Measurements from ENCODE around the gene GRAPL.
"Not testable (repeated sequence)": the region's sequence is repeated elsewhere in the genome, so short reads cannot be mapped to it uniquely, and the experiment has no call there.

Gene GRAPL

DNA sequence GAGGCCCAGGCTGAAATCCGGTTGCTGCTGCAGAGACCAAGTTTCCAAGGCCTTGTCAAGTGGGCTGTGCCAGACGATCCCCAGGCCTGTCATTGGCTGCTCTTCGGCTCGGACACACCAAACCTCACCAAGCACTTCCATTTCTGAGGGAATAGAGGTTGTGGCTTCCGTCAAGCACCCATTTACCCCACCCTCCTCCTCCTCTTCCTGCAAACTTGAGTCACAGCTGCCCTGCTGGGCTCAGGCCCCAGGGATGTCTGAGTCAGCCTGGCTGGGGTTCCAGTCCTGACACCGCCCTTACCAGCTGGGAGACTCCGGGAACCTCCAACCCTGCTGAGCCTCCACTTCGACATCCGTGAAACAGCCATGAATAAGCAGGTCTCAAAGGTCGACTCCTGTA lies 31.1 kb downstream of the GRAPL start:
- not testable (repeated sequence) for H3K4me1 Mint-ChIP-seq (ENCODE audit: low read depth); H3K4me3 Mint-ChIP-seq; H3K27me3 Mint-ChIP-seq; H3K27ac Mint-ChIP-seq; H3K9me3 Mint-ChIP-seq; H3K36me3 Mint-ChIP-seq (ENCODE audit: low read depth); DNase-seq

DNA sequence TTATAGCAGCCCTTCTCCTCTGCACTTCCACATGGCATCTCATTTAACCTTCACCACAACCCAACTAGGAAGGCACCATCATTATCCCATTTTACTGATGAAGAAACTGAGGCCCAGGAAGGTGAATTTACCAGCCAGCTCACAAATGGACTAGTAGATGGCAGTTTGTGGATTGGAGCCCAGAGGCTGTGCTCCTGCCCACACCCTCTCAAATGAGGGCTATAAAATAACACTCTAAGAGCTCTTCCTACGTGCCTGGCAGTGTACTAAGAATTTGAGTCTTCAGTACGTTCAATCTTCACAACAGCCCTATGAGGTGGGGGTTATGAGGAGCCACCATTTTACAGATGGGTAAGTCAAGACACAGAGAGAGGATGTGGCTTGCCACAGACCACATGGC lies 31.5 kb downstream of the GRAPL start:
- not testable (repeated sequence) for H3K4me3 Mint-ChIP-seq; H3K36me3 Mint-ChIP-seq (ENCODE audit: low read depth); DNase-seq; H3K9me3 Mint-ChIP-seq; H3K27ac Mint-ChIP-seq; H3K4me1 Mint-ChIP-seq (ENCODE audit: low read depth); H3K27me3 Mint-ChIP-seq

DNA sequence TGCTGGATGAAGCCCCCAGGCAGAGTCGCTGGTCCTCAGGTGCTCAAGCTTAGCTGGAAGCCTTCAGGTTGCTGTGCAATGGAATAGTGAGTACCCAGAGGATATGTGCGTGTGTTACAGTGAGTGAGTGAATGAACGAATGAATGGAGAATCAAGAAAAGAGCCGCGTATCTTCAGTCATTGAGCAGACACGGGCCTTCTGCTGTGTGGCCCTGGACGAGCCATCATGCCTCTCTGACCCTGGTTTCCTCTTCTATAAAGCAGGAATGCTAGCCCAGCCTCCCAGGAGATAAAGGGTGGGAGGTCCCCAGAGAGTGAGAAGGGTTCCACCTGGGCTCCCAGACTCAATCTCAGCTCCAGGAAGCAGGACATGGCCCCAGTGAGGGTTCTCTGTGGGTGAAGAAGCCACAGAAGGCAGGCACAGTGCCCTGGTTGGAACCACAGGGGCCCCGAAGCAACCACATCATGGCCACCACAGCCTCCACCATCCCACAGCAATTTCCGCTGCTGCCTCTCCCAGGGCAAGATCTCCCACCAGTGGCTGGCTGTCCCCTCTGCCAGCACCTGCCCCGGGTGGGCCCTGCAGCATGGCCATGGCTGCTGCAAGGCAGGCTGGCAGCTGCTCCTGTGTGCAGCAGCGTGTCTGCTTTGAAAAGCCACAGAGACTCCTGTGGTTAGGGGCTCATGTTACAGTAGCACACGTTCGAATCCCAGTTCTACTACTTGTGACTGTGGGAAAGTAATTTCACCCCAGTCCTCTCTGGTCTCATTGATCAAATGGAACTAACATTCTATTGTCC lies 34.1 kb downstream of the GRAPL start:
- DNase-seq; H3K9me3 Mint-ChIP-seq; H3K4me3 Mint-ChIP-seq; H3K27me3 Mint-ChIP-seq; H3K27ac Mint-ChIP-seq; H3K4me1 Mint-ChIP-seq (ENCODE audit: low read depth); H3K36me3 Mint-ChIP-seq (ENCODE audit: low read depth): not testable (repeated sequence)

DNA sequence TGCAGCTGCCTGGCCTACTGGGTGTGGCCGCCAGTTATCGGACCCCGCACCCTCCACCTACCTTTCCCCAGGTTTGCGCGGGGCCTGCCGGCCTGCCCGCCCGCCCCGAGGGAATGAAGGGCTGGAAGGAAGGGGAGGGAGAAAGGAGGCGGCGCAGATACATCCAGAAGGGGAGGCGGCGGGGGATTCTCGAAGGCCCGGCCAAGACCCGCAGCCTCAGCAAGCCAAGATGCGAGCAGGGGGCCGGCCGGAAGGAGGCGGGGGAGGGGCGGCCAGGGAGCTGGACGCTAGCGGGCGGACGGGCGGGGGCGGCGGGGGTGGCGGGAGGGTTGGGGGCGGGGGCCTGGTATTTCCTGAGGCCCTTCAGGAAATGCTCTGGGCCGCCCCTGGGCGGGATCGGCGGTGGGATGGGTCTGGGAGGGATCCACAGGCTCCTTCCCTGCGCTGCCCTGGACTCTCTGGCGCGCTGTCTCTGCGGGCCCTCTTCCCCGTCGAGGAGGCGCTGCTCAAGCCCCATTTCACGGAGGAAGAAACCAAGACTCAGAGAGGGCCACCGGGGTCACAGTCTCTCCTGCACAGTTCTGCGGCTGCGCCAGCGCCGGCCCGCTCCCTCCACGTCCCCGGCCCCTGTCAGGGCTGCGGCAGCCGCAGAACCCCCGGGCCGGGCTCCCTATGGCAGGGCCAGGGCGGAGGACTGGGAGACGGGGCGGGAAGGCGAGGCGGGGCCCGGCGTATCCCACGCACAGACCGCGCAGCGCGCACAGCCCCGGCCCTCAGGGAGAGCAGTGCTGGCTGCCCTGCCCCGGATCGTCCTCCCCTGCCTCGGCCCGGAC lies 35.2 kb downstream of the GRAPL start:
- not testable (repeated sequence) for H3K4me3 Mint-ChIP-seq; H3K27ac Mint-ChIP-seq; H3K9me3 Mint-ChIP-seq; DNase-seq; H3K27me3 Mint-ChIP-seq; H3K36me3 Mint-ChIP-seq (ENCODE audit: low read depth); H3K4me1 Mint-ChIP-seq (ENCODE audit: low read depth)

DNA sequence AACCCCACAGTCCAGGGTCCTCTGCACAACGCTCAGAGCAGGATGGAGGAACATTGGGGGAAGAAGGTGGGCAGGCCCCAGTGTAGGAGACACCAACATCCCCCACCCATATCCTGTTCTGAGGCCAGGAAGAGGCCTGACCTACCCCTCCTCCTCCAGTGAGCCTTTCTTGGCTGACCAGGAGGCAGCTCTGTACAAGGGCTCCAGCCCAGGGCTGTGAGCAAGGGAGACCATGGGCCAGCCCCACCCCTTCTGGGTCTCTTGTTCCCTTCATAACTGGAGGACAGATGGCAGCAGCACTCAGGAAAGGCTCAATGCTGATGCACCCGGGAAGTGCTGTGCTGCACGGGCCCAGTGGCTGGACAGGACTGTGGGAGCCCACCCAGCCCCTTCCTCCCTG lies 47.0 kb downstream of the GRAPL start:
- DNase-seq; H3K9me3 Mint-ChIP-seq; H3K4me3 Mint-ChIP-seq; H3K36me3 Mint-ChIP-seq (ENCODE audit: low read depth); H3K4me1 Mint-ChIP-seq (ENCODE audit: low read depth); H3K27ac Mint-ChIP-seq; H3K27me3 Mint-ChIP-seq: not testable (repeated sequence)

DNA sequence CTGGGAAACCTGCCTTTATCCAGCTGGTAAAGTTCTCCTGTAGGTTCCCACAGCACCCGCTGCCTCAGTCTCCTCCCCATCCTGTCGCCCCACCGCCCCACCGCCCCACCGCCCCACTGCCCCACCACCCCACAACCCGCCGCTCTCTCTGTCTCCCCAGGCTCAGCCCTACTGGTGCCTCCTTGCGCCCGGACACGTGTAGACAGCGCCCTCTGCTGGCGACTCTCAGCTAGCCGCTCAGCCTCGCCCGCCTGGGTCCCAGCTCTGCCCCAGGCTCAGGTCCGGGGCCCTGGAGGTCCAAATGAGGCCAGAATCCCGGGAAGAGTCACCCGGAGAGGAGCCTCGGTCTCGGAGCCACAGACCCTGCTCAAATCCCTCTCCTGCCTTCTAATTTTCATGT lies 48.0 kb downstream of the GRAPL start:
- not testable (repeated sequence) for H3K27ac Mint-ChIP-seq; DNase-seq; H3K36me3 Mint-ChIP-seq (ENCODE audit: low read depth); H3K27me3 Mint-ChIP-seq; H3K4me1 Mint-ChIP-seq (ENCODE audit: low read depth); H3K9me3 Mint-ChIP-seq; H3K4me3 Mint-ChIP-seq

DNA sequence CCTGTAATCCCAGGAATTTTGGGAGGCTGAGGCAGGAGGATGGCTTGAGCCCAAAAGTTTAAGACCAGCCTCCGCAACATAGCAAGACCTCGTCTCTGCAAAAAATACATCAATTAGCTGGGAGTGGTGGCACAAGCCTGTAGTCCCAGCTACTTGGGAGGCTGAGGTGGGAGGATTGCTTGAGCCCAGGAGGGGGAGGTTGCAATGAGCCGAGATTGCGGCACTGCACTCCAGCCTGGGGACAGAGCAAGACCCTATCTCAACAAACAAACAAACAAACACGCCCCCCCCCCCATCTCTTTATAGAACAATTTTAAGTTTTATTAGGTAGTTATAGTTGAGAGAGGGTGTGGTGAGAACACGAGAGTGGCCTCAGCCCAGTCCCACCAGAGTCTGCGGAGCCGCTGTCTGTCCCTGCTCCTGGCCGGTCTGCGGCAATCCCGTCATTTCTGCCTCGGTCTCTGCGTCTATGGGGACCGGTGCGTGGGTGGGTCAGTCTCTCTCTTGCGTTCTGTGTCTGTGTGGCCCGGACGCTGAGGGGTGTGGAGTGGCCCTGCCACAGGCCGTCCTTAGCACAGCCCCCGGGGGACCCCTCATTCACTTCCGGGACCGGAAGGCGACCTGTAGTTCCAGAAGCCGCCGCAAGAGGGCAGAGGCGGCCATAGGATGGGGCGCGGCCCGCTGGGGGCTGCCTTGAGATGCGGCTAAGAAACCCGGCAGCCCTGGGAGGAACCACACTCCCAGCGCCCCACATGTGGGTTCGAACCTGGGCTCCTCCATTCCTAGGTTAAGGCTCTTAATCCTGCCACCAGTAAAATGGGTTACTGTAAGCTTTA lies 53.9 kb downstream of the GRAPL start:
- not testable (repeated sequence) for H3K9me3 Mint-ChIP-seq; H3K27ac Mint-ChIP-seq; H3K4me1 Mint-ChIP-seq (ENCODE audit: low read depth); H3K27me3 Mint-ChIP-seq; H3K4me3 Mint-ChIP-seq; H3K36me3 Mint-ChIP-seq (ENCODE audit: low read depth); DNase-seq

DNA sequence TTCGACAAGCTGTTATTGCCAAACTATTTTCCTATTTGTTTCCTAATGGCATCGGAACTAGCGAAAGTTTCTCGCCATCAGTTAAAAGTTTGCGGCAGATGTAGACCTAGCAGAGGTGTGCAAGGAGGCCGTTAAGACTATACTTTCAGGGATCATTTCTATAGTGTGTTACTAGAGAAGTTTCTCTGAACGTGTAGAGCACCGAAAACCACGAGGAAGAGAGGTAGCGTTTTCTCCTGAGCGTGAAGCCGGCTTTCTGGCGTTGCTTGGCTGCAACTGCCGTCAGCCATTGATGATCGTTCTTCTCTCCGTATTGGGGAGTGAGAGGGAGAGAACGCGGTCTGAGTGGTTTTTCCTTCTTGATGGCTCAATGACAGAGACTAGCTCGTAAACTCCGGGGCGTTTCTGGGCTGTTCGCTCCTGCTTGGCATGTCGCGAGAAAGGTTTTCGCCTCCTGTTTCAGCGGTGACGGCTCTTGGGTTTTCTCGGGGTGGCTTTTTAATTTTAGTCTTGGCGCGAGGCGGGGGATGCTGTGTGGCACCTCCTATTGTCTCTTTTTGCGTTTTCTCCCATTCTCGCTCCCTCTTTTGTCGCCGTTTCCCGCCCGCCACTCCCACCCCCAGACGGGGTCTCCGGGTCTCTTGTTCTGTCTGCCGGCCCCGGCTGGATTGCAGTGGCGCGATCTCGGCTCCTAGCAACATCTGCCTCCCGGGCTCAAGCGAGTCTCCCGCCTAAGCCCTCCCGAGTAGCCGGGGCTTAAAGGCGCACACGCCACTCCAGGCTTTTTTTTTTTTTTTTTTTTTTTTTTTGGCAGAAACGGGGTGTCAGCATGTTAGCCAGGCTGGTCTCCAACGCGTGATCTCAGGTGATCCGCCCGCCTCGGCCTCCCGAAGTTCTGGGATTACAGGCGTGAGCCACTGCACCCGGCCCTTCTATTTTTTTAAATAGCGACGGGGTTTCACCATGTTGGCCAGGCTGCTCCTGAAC lies 60.8 kb downstream of the GRAPL start:
- H3K9me3 Mint-ChIP-seq, DNase-seq: not testable (repeated sequence)

DNA sequence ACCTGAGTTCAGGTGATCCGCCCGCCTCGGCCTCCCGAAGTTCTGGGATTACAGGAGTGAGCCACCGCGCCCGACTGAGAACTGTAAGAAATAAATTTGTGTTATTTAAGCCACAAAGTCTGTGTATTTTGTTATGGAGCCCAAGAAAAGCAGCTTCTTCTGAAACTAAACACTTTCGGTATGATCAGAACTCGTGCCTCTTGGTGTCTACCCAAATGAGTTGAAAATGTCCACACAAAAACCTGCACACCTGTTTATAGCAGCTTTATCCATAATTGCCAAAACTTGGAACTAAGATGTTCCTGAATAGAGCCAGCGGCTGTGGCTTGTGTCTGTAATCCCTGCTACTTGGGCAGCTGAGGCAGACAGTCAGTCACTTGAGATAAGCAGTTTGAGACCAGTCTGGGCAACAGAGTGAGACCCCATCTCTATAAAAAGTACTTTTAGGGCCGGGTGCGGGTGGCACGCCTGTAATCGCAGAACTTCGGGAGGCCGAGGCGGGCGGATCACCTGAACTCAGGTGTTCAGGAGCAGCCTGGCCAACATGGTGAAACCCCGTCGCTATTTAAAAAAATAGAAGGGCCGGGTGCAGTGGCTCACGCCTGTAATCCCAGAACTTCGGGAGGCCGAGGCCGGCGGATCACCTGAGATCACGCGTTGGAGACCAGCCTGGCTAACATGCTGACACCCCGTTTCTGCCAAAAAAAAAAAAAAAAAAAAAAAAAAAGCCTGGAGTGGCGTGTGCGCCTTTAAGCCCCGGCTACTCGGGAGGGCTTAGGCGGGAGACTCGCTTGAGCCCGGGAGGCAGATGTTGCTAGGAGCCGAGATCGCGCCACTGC lies 61.7 kb downstream of the GRAPL start:
- H3K27me3 Mint-ChIP-seq; H3K4me3 Mint-ChIP-seq; H3K27ac Mint-ChIP-seq; H3K9me3 Mint-ChIP-seq; H3K4me1 Mint-ChIP-seq (ENCODE audit: low read depth); DNase-seq; H3K36me3 Mint-ChIP-seq (ENCODE audit: low read depth): not testable (repeated sequence)

More for the DNA sequence above, 60.8 kb downstream of the GRAPL start:
- not testable (repeated sequence) for H3K36me3 Mint-ChIP-seq (ENCODE audit: low read depth); H3K4me1 Mint-ChIP-seq (ENCODE audit: low read depth); H3K27me3 Mint-ChIP-seq; H3K27ac Mint-ChIP-seq; H3K4me3 Mint-ChIP-seq

DNA sequence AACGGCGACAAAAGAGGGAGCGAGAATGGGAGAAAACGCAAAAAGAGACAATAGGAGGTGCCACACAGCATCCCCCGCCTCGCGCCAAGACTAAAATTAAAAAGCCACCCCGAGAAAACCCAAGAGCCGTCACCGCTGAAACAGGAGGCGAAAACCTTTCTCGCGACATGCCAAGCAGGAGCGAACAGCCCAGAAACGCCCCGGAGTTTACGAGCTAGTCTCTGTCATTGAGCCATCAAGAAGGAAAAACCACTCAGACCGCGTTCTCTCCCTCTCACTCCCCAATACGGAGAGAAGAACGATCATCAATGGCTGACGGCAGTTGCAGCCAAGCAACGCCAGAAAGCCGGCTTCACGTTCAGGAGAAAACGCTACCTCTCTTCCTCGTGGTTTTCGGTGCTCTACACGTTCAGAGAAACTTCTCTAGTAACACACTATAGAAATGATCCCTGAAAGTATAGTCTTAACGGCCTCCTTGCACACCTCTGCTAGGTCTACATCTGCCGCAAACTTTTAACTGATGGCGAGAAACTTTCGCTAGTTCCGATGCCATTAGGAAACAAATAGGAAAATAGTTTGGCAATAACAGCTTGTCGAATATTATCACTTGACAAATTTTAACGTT lies 62.5 kb downstream of the GRAPL start:
- H3K27ac Mint-ChIP-seq; H3K27me3 Mint-ChIP-seq; DNase-seq; H3K4me3 Mint-ChIP-seq; H3K36me3 Mint-ChIP-seq (ENCODE audit: low read depth); H3K4me1 Mint-ChIP-seq (ENCODE audit: low read depth); H3K9me3 Mint-ChIP-seq: not testable (repeated sequence)

DNA sequence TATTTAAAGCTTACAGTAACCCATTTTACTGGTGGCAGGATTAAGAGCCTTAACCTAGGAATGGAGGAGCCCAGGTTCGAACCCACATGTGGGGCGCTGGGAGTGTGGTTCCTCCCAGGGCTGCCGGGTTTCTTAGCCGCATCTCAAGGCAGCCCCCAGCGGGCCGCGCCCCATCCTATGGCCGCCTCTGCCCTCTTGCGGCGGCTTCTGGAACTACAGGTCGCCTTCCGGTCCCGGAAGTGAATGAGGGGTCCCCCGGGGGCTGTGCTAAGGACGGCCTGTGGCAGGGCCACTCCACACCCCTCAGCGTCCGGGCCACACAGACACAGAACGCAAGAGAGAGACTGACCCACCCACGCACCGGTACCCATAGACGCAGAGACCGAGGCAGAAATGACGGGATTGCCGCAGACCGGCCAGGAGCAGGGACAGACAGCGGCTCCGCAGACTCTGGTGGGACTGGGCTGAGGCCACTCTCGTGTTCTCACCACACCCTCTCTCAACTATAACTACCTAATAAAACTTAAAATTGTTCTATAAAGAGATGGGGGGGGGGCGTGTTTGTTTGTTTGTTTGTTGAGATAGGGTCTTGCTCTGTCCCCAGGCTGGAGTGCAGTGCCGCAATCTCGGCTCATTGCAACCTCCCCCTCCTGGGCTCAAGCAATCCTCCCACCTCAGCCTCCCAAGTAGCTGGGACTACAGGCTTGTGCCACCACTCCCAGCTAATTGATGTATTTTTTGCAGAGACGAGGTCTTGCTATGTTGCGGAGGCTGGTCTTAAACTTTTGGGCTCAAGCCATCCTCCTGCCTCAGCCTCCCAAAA lies 69.2 kb downstream of the GRAPL start:
- H3K4me3 Mint-ChIP-seq; H3K4me1 Mint-ChIP-seq (ENCODE audit: low read depth); H3K9me3 Mint-ChIP-seq: not testable (repeated sequence)

DNA sequence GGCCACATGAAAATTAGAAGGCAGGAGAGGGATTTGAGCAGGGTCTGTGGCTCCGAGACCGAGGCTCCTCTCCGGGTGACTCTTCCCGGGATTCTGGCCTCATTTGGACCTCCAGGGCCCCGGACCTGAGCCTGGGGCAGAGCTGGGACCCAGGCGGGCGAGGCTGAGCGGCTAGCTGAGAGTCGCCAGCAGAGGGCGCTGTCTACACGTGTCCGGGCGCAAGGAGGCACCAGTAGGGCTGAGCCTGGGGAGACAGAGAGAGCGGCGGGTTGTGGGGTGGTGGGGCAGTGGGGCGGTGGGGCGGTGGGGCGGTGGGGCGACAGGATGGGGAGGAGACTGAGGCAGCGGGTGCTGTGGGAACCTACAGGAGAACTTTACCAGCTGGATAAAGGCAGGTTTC lies 75.1 kb downstream of the GRAPL start:
- not testable (repeated sequence) for H3K4me3 Mint-ChIP-seq; H3K36me3 Mint-ChIP-seq (ENCODE audit: low read depth); H3K9me3 Mint-ChIP-seq

More for the DNA sequence above, 69.2 kb downstream of the GRAPL start:
- H3K36me3 Mint-ChIP-seq (ENCODE audit: low read depth); DNase-seq; H3K27me3 Mint-ChIP-seq; H3K27ac Mint-ChIP-seq: not testable (repeated sequence)

More for the DNA sequence above, 75.1 kb downstream of the GRAPL start:
- H3K4me1 Mint-ChIP-seq (ENCODE audit: low read depth); H3K27me3 Mint-ChIP-seq; H3K27ac Mint-ChIP-seq; DNase-seq: not testable (repeated sequence)
